NB4 (cell line): ENCODE data around the gene TOR1A.
A peak's percentile ranks its signal among the peaks of the same experiment; 100 is the strongest.

ENCODE experiments used
- DNase-seq: peaks from one replicate; pipeline ENCODE4 v3.0.0; 2010; ENCODE audit warnings: low read depth
- H3K4me3 ChIP-seq: one replicate; pipeline ENCODE4 v1.5.1; 2011; ENCODE audit warnings: mild to moderate bottlenecking, low read depth, low read length, moderate library complexity
- CTCF ChIP-seq: IDR thresholded peaks from one replicate; pipeline ENCODE4 v1.5.1; 2012; ENCODE audit warnings: low read depth, low read length
- MAX ChIP-seq: IDR thresholded peaks from 2 replicates; pipeline ENCODE4 v1.6.1; 2011; ENCODE audit warnings: low read depth, low read length
- MYC ChIP-seq: IDR thresholded peaks from 2 replicates; pipeline ENCODE4 v1.6.1; 2011; ENCODE audit warnings: low read depth, low read length
- POLR2A ChIP-seq: IDR thresholded peaks from 2 replicates; pipeline ENCODE4 v1.6.1; 2011; ENCODE audit warnings: mild to moderate bottlenecking; ENCODE audit not compliant: insufficient read length; ENCODE audit errors: extremely low read depth

TOR1A gene

GRCh38 chr9:129812385-129812784 is 11.6 kb downstream of the TOR1A start:
- peak overlapping the region; percentile 17 for H3K4me3 ChIP-seq
- TF ChIP-seq POLR2A (no peak), CTCF (no peak), MAX (no peak), MYC (no peak)
- no peak for DNase-seq

GRCh38 chr9:129811967-129812363 is 12.0 kb downstream of the TOR1A start:
- peak overlapping the region; percentile 17 for H3K4me3 ChIP-seq
- DNase-seq: peak; percentile 80
- TF ChIP-seq CTCF (no peak), MYC (no peak)

- no peak for DNase-seq
- no peak for TF ChIP-seq CTCF
- H3K4me3 ChIP-seq: no peak overlapping the region
These were observed 13.1 kb downstream of the TOR1A start for GRCh38 chr9:129810788-129811187.

- TF ChIP-seq POLR2A: no peak
- TF ChIP-seq MAX: no peak
- TF ChIP-seq CTCF: no peak
- TF ChIP-seq MYC: no peak
- no peak overlapping the region for H3K4me3 ChIP-seq
- DNase-seq: no peak
These were observed 13.8 kb downstream of the TOR1A start for GRCh38 chr9:129810116-129810515.

- no peak overlapping the region for H3K4me3 ChIP-seq
- TF ChIP-seq CTCF: no peak
- no peak for TF ChIP-seq MAX
- TF ChIP-seq POLR2A: no peak
- TF ChIP-seq MYC: no peak
- DNase-seq: peak; percentile 62
These were observed 14.6 kb downstream of the TOR1A start for GRCh38 chr9:129809346-129809745.

- DNase-seq: peak; percentile 42
- H3K4me3 ChIP-seq: no peak overlapping the region
- no peak for TF ChIP-seq MAX
These were observed 17.9 kb downstream of the TOR1A start for GRCh38 chr9:129806061-129806460.

GRCh38 chr9:129803676-129804060 is 20.3 kb downstream of the TOR1A start:
- TF ChIP-seq MYC: no peak
- TF ChIP-seq CTCF: no peak
- TF ChIP-seq MAX: no peak
- no peak for TF ChIP-seq POLR2A
- DNase-seq: peak; percentile 48
- peak overlapping the region; percentile 61 for H3K4me3 ChIP-seq
